Fibroblast of upper back skin (primary cell): Measurements from ENCODE around the gene RGSL1.
"Not testable (repeated sequence)": the region's sequence is repeated elsewhere in the genome, so short reads cannot be mapped to it uniquely, and the experiment has no call there.

ENCODE experiments used
- DNase-seq: peaks from one replicate; pipeline ENCODE4 v3.0.0-alpha.2; 2013

RGSL1 gene

GRCh38 chr1:182447124-182447523 lies 2.8 kb upstream of the RGSL1 start:
- DNase-seq: not testable (repeated sequence)

GRCh38 chr1:182447660-182448059 lies 2.3 kb upstream of the RGSL1 start:
- no peak for DNase-seq

- DNase-seq: no peak
Measured at GRCh38 chr1:182453631-182454030, 3.7 kb downstream of the RGSL1 start.

GRCh38 chr1:182457844-182458243 lies 7.9 kb downstream of the RGSL1 start:
- DNase-seq: no peak

GRCh38 chr1:182459949-182460348 lies 10.0 kb downstream of the RGSL1 start:
- DNase-seq: no peak

- DNase-seq: peak; percentile 26
Measured at GRCh38 chr1:182460550-182460951, 10.6 kb downstream of the RGSL1 start.

GRCh38 chr1:182473556-182473955 lies 23.6 kb downstream of the RGSL1 start:
- DNase-seq: no peak

- DNase-seq: no peak
Measured at GRCh38 chr1:182476625-182477024, 26.7 kb downstream of the RGSL1 start.

GRCh38 chr1:182478238-182478637 lies 28.3 kb downstream of the RGSL1 start:
- no peak for DNase-seq

GRCh38 chr1:182484067-182484466 lies 34.1 kb downstream of the RGSL1 start:
- no peak for DNase-seq

GRCh38 chr1:182484531-182485257 lies 34.7 kb downstream of the RGSL1 start:
- no peak for DNase-seq

GRCh38 chr1:182485861-182486260 lies 35.9 kb downstream of the RGSL1 start:
- DNase-seq: no peak

GRCh38 chr1:182488803-182489202 lies 38.9 kb downstream of the RGSL1 start:
- DNase-seq: no peak

- DNase-seq: no peak
Measured at GRCh38 chr1:182493063-182493462, 43.1 kb downstream of the RGSL1 start.

- no peak for DNase-seq
Measured at GRCh38 chr1:182495002-182495401, 45.1 kb downstream of the RGSL1 start.

- no peak for DNase-seq
Measured at GRCh38 chr1:182495693-182496092, 45.7 kb downstream of the RGSL1 start.

- no peak for DNase-seq
Measured at GRCh38 chr1:182507685-182508084, 57.7 kb downstream of the RGSL1 start.

- no peak for DNase-seq
Measured at GRCh38 chr1:182515556-182515955, 65.6 kb downstream of the RGSL1 start.

GRCh38 chr1:182520736-182521135 lies 70.8 kb downstream of the RGSL1 start:
- DNase-seq: peak; percentile 4

GRCh38 chr1:182525342-182525741 lies 75.4 kb downstream of the RGSL1 start:
- DNase-seq: no peak

- DNase-seq: no peak
Measured at GRCh38 chr1:182527680-182528079, 77.7 kb downstream of the RGSL1 start.

GRCh38 chr1:182528206-182528605 lies 78.3 kb downstream of the RGSL1 start:
- DNase-seq: not testable (repeated sequence)

GRCh38 chr1:182533896-182534295 lies 84.0 kb downstream of the RGSL1 start:
- no peak for DNase-seq

GRCh38 chr1:182549346-182549745 lies 99.4 kb downstream of the RGSL1 start:
- DNase-seq: no peak

GRCh38 chr1:182549811-182550210 lies 99.9 kb downstream of the RGSL1 start:
- DNase-seq: no peak
